B cell (primary cell): Measurements from ENCODE around the gene CAPN5. TPM values are rescaled to one million over a fixed set of nuclear protein-coding genes. Genes with fewer than 3 reads are reported as not detected.

Experiments used
- ATAC-seq: fragments of 200-7000 bp; cut with Tn5 transposase; one replicate; pipeline ENCODE4 v1.10.0; 2021; ENCODE audit warnings: low read depth, mild to moderate bottlenecking, moderate number of reproducible peaks, moderate library complexity
- CTCF ChIA-PET: fragments of 350-600 bp; sonication (Branson Sonifier 250); formaldehyde crosslinking; loops from one replicate; lab custom pipeline; 2021; ENCODE audit warnings: antibody characterized with exemption, inconsistent platforms; lab: Charles Lee
- POLR2A ChIA-PET: fragments of 350-600 bp; sonication (Branson Sonifier 250); formaldehyde crosslinking; loops from one replicate; lab custom pipeline; 2021; ENCODE audit warnings: antibody characterized with exemption; lab: Charles Lee
- DNase-seq: peaks from one replicate; pipeline ENCODE4 v3.0.0; 2013
- H2AFZ ChIP-seq: 2 replicates; pipeline ENCODE4 v1.6.1; 2012; ENCODE audit warnings: mild to moderate bottlenecking, low read depth, low read length; ENCODE audit not compliant: insufficient read depth, poor library complexity, severe bottlenecking
- H3K27ac ChIP-seq, 2 donors: 1 replicate in 1 of 2; 2 replicates in 1 of 2; pipeline ENCODE4 v1.5.1; 2012 to 2013; ENCODE audit warnings: low read length in 2 of 2, mild to moderate bottlenecking in 2 of 2, moderate library complexity in 1 of 2
- H3K27me3 ChIP-seq, 4 experiments: fragments of 200-600 bp in 1 of 4; sonication (generic) in 1 of 4; replicated peaks in 1 of 4; 1 replicate in 2 of 4; 2 replicates in 2 of 4; pipeline versions ENCODE4 v1.6.1 to v1.7.0; 2013 to 2016; ENCODE audit warnings: low read length in 3 of 4, mild to moderate bottlenecking in 2 of 4, mixed read lengths in 1 of 4, moderate library complexity in 1 of 4; ENCODE audit not compliant: insufficient read depth in 4 of 4, control insufficient read depth in 3 of 4; ENCODE audit errors: control extremely low read depth in 1 of 4
- H3K36me3 ChIP-seq, 2 experiments: replicated peaks in 1 of 2; 1 replicate in 1 of 2; 2 replicates in 1 of 2; pipeline versions ENCODE4 v1.6.1 to v1.7.1; 2013; ENCODE audit warnings: low read length in 1 of 2; ENCODE audit not compliant: insufficient read depth in 2 of 2, control insufficient read depth in 1 of 2; ENCODE audit errors: control extremely low read depth in 1 of 2, extremely low read depth in 1 of 2
- H3K4me1 ChIP-seq, 2 donors: fragments of 200-600 bp in 1 of 2; sonication (generic) in 1 of 2; 1 replicate in 1 of 2; 2 replicates in 1 of 2; pipeline versions ENCODE4 v1.5.1 to v1.6.1; 2013 to 2017; ENCODE audit warnings: low read length in 2 of 2; ENCODE audit not compliant: control insufficient read depth in 2 of 2, insufficient read depth in 2 of 2
- H3K4me2 ChIP-seq: replicated peaks from 2 replicates; pipeline ENCODE3; 2012; ENCODE audit warnings: mild to moderate bottlenecking, low read depth, low read length; ENCODE audit not compliant: poor library complexity, severe bottlenecking
- H3K4me3 ChIP-seq, 5 experiments: fragments of 200-600 bp in 1 of 5; sonication (generic) in 1 of 5; 1 replicate in 3 of 5; 2 replicates in 2 of 5; pipeline versions ENCODE4 v1.5.1 to v1.7.0; 2011 to 2016; ENCODE audit warnings: low read length in 4 of 5, mild to moderate bottlenecking in 4 of 5, low read depth in 2 of 5, control low read depth in 1 of 5, moderate library complexity in 1 of 5; ENCODE audit not compliant: insufficient read depth in 1 of 5; ENCODE audit errors: control extremely low read depth in 1 of 5, extremely low read depth in 1 of 5
- H3K79me2 ChIP-seq: fragments of 200-600 bp; sonication (generic); one replicate; pipeline ENCODE4 v1.6.0; 2016; ENCODE audit warnings: low read length; ENCODE audit not compliant: control insufficient read depth, insufficient read depth
- H3K9ac ChIP-seq: fragments of 200-600 bp; sonication (generic); 2 replicates; pipeline ENCODE4 v1.6.1; 2017; ENCODE audit warnings: mild to moderate bottlenecking, low read length, moderate library complexity
- H3K9me3 ChIP-seq, 3 donors: one replicate each; pipeline versions ENCODE4 v1.6.1 to v1.7.1; 2013; ENCODE audit warnings: low read length in 2 of 3; ENCODE audit not compliant: control insufficient read depth in 2 of 3, insufficient read depth in 1 of 3; ENCODE audit errors: control extremely low read depth in 1 of 3
- H4K20me1 ChIP-seq: 2 replicates; pipeline ENCODE4 v1.6.0; 2012; ENCODE audit warnings: mild to moderate bottlenecking, low read length; ENCODE audit not compliant: insufficient read depth, control insufficient read depth, poor library complexity, severe bottlenecking
- H3K27ac Mint-ChIP-seq: one replicate; pipeline ENCODE4 v1.8.0; 2021; ENCODE audit warnings: mixed read lengths
- H3K27me3 Mint-ChIP-seq: one replicate; pipeline ENCODE4 v1.8.0; 2021; ENCODE audit warnings: mixed read lengths
- H3K4me1 Mint-ChIP-seq: one replicate; pipeline ENCODE4 v1.8.0; 2021; ENCODE audit warnings: mixed read lengths
- H3K4me3 Mint-ChIP-seq: one replicate; pipeline ENCODE4 v1.8.0; 2021; ENCODE audit warnings: mixed read lengths
- H3K9me3 Mint-ChIP-seq: one replicate; pipeline ENCODE4 v1.8.0; 2022; ENCODE audit warnings: mixed read lengths; ENCODE audit not compliant: insufficient read depth
- EZH2 ChIP-seq: IDR thresholded peaks from 2 replicates; pipeline ENCODE4 v1.6.1; 2012; ENCODE audit warnings: borderline replicate concordance, low read depth, mild to moderate bottlenecking, moderate library complexity, low read length; ENCODE audit not compliant: insufficient read depth, poor library complexity, severe bottlenecking
- WGBS: methylation state at CpG from one replicate; pipeline ENCODE4 v1.1.5; 2013; ENCODE audit warnings: missing lambda C conversion rate; ENCODE audit not compliant: insufficient coverage; 5-methylcytosine and 5-hydroxymethylcytosine counted together
- intact Hi-C: fragments of 100-400 bp; cut with micrococcal nuclease; formaldehyde crosslinking; loops from one replicate; pipeline ENCODE4 v1.10.0; 2022
- polyA plus RNA-seq: library from polyadenylated mRNA; depleted of rRNA; stranded (reverse); fragments of >200 nt; gene quantifications from 2 replicates; pipeline ENCODE4 v1.2.3, GENCODE V29; 2012
- total RNA-seq, 2 donors: library from RNA; stranded (reverse); fragments of 120-200 nt in 1 of 2; gene quantifications; 1 replicate in 1 of 2; 2 replicates in 1 of 2; pipeline versions ENCODE4 v1.2.3 to v1.2.4, GENCODE V29; 2013 to 2022
- TF ChIP-seq, protein P1 (sequence below): fragments of 200-600 bp; IDR thresholded peaks from one replicate; pipeline ENCODE4 v1.8.0; 2022; ENCODE audit warnings: antibody characterized with exemption, mild to moderate bottlenecking

CAPN5 gene
- total and polyA plus RNA-seq, 2 donors (not counting 1 experiment from before 2014, with no cell fraction given) = 0.74 to 0.78 TPM

DNA sequence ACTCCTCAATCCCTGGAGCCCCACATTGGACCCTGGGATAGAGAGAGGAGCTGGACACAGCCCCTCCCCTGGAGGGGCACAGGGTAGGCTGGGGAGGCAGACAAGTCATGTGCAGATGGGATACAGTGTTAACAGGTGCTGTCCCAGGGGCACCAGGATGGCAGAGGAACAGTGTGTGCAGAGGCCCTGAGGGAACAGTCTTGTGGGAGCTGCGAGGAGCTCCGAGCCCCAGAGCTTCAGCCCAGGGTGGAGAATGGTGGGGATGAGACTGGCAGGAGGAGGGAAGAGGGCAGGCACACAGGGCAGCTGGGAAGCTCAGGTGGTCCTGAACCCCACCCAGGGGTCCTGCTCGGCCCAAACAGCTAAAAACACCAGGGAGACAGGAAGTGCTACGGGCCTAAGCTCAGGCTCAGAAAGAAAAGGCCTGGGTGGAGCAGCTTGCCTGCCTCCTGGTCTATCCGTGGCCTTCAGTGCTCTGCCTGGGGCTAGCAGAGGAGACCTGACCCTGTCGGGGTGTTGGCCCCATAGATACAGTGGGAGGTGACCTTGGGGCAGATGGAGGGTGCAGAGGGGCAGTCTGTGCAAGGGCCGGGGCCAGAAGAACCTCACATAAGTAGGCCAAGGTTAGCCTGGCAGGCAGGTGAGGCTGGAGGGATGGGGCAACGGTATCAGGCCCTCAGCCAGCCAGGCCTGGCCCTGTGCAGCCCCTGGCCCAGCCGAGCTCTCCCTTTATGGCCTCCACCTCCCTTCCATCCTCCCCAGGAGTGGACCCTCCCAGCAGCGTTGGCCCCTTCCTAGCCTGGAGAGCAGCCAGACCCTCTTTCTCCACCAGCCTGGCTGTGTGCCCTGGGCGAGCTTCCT lies 15.4 kb downstream of the CAPN5 start:
- peak overlapping the region; percentile 58 for H2AFZ ChIP-seq
- H3K9me3 ChIP-seq = peaks cover 0 to 5% (median 0%) of the 10 kb centered on the region in 3 donors
- Mint-ChIP-seq H3K9me3 (peaks cover 9% of the 10 kb centered on the region), H3K27ac (no peak overlapping the region), H3K4me3 (no peak overlapping the region), H3K27me3 (no peaks in the 10 kb centered on the region), H3K4me1 (peaks cover 13% of the 10 kb centered on the region)
- POLR2A ChIA-PET = no interaction called here
- no peaks in the 10 kb centered on the region for H3K79me2 ChIP-seq
- H3K4me1 ChIP-seq = peaks cover 6 to 16% of the 10 kb centered on the region in 2 donors
- no peak overlapping the region for H3K4me3 ChIP-seq
- no peaks in the 10 kb centered on the region for H4K20me1 ChIP-seq
- intact Hi-C loops = no loop called here
- ATAC-seq = no peak
- WGBS = 67% methylated on average over 11 of the region's 11 CpGs
- no peaks in the 10 kb centered on the region for H3K27me3 ChIP-seq
- H3K4me2 ChIP-seq = peak overlapping the region; percentile 18
- H3K27ac ChIP-seq = no peak overlapping the region
- no peak overlapping the region for H3K9ac ChIP-seq
- no peak for TF ChIP-seq EZH2
- TF ChIP-seq, protein P1, sequence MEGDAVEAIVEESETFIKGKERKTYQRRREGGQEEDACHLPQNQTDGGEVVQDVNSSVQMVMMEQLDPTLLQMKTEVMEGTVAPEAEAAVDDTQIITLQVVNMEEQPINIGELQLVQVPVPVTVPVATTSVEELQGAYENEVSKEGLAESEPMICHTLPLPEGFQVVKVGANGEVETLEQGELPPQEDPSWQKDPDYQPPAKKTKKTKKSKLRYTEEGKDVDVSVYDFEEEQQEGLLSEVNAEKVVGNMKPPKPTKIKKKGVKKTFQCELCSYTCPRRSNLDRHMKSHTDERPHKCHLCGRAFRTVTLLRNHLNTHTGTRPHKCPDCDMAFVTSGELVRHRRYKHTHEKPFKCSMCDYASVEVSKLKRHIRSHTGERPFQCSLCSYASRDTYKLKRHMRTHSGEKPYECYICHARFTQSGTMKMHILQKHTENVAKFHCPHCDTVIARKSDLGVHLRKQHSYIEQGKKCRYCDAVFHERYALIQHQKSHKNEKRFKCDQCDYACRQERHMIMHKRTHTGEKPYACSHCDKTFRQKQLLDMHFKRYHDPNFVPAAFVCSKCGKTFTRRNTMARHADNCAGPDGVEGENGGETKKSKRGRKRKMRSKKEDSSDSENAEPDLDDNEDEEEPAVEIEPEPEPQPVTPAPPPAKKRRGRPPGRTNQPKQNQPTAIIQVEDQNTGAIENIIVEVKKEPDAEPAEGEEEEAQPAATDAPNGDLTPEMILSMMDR = no peak
- no peaks in the 10 kb centered on the region for H3K36me3 ChIP-seq
- no peak for DNase-seq
- CTCF ChIA-PET = interaction anchor here (0.7 to 2.6 kb wide), 2 partner anchors 9 to 162 kb away, joined by 3 to 14 read pairs; no protein-coding TSS in a partner anchor
